NCI-H2196 (cell line): Measurements from ENCODE around the gene FANCE.
A peak's percentile ranks its signal among the peaks of the same experiment; 100 is the strongest.
"Not testable (repeated sequence)": the region's sequence is repeated elsewhere in the genome, so short reads cannot be mapped to it uniquely, and the experiment has no call there.

Experiments used
- DNase-seq: peaks from one replicate; lab custom pipeline; 2025; ENCODE audit not compliant: unreplicated experiment; lab: John Stamatoyannopoulos, UW

Gene FANCE

GRCh38 chr6:35496841-35497570 is 44.9 kb downstream of the FANCE start, which contains the start of gene TEAD3:
TSS of gene TEAD3 (minus strand) at chr6:35497079.
- peak; percentile 47 for DNase-seq

DNA sequence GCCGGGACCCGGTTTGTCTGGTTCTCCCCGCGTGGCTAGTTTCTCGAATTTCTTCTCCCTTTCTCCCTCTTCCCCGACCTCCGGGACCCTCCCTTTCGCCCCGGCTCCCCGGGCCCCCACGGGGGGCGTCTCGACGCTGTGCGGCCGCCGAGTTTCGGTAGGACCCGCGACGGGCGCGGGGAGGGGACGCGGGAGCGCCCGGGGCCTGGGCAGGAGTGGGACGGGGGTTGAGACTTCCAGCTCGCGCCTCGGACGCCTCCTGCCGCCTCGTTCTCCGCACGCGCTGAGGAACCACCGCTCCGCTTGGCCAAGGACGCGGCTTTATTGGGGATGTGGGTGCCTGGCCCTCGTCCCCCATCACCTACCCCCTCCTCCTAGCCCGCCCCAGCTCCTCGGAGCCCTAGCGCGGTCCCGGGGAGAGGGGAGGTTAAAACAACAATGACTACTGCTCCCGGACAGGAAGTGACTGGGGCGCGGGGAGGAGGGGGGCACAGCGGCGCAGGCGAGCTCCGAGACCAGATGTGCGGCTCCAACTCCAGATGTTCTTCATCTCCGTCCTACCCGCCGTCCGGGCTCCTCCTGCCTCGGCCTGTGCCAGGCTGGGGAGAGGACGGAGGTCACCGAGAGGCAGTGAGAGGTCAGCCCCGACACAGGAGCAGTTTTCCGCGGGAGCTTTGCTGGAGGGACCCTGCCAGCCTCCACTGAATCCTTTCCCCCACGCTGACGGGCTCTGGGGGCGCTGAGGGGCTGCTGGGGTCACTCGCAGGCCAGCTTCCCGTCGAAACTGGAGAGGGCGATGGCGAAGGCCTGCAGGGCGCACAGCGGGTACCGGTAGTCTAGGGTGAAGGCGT is 45.7 kb downstream of the FANCE start:
- DNase-seq: no peak

DNA sequence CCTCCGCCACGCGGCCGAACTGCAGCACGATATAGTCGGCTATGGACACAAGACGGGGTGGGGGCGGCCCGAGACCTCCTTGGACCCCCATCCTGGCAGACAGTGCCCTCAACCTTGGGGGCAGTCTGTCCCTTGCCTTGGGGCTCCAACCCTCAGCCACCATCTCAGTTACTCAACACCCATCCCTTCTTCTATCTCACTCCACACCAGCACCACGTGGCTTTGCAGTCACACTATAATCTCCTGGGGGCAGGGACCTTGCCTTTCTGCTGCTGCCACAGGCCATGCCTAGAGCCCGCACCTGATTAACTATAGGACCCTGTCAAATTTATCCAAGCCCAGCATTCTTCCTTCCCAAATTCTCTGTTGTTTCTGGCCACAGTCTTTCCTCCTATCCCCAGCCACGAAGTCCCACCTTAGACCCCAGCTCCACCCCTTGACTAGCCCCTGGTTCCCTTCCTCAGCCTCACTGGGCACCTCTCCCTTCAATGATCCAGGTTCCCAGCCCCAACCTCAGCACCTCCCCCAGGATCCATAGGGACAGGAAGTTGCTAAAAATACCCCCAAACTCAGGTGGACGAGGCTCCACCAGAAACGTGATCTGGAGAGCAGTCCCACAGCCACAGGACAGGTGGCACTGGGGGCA is 46.4 kb downstream of the FANCE start:
- no peak for DNase-seq

GRCh38 chr6:35499372-35499771 is 47.2 kb downstream of the FANCE start:
- DNase-seq: no peak

GRCh38 chr6:35500782-35501181 is 48.6 kb downstream of the FANCE start:
- DNase-seq: peak; percentile 55

- DNase-seq: no peak
These were observed 49.6 kb downstream of the FANCE start for GRCh38 chr6:35501784-35502183.

DNA sequence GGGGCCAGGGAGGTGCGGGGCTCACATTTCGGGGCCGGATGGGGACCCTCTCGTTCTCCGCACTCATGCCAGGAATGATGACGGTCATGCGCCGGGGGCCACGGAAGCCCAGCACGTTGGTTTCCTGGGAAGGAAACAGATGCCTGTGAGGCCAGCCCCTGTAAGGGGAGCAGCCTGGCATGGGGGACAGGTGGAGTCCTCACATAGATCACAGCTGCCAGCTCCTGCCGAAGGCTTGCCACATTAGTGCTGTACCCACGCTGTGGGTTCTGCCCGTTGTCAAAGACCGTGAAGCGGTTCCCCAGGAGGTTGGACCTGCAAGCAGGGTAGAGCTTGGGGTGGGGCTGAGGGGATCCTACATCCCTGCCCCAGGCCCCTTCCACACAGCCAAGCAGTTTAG is 51.4 kb downstream of the FANCE start:
- no peak for DNase-seq

GRCh38 chr6:35505999-35506412 is 53.9 kb downstream of the FANCE start:
- DNase-seq: no peak

DNA sequence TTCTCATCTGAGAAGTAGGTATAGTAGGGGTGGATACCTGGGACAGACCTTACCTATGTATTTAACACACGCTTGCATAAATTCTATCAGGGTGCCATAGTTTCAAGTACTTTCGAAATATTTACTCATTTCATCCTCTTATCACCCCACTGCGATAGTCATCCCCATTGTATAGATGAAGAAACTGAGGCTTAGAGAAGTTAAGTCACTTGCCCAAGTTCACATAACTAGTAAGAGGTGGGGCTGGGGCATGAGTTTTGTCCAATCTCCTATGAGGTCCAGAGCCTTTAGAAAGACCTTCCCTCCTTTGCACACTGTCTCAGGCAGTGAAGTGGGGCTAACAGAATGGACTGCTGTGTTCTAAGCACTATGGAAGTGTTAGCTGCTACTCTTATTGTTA is 54.4 kb downstream of the FANCE start:
- DNase-seq: no peak

GRCh38 chr6:35507221-35507620 is 55.1 kb downstream of the FANCE start:
- DNase-seq: no peak

DNA sequence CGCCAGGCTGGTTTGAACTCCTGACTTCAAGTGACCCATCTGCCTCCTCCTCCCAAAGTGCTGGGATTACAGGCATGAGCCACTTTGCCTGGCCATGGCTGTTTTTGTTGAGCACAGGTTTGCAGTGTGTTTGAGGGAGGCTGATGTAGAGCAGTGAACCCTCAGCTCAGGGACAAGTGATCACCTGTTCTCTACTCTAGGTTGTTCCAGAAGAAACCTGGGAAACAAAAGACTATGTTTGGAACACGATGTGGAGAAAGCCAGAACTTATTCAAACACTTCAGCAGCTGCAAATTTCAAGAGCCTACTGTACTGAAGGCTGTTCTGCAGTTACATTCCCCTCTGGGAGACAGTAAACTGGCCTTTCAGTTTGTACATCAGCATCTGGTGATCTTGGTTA is 55.9 kb downstream of the FANCE start:
- no peak for DNase-seq

DNA sequence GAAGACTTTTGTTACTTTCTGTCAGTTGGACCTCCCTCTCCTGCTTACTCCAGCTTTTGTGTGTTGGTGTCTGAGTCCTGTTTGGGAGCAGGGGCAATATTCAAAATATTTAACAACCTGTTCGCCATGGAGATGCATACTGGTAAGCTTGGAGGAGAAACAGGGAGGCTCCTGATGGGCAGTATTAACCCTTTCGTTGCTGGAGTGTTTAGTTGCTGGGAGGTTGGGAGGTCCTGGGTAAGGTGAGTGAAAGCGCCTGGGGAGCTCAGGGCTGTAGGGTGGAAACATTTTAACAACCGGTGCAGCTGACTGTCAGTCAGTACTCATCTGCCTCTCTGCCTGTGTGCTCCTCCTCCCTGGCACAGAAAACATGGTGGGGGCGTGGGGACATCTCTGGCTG is 56.4 kb downstream of the FANCE start:
- DNase-seq: no peak

- no peak for DNase-seq
These were observed 58.9 kb downstream of the FANCE start for GRCh38 chr6:35510916-35511561.

GRCh38 chr6:35511562-35511941 is 59.4 kb downstream of the FANCE start:
- no peak for DNase-seq

DNA sequence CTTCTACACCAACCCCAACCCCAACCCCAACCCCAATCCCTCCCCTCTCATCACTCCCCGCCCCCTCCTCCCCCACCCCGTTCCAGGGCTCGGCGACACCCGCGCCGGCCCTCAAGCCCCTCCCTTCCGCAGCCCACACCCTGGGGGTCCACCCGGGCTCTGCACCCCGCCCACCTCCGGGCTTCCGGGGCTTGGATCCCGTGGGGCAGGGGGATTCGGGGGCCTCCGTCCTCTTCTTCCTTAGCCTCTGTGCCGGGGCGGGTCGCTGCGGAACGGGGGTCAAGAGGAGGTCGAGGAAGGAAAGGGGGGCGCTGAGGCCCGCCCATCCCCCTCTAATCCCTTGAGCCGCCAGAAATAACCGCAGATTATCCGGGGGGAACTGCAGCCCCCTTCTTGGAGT is 59.9 kb downstream of the FANCE start:
- no peak for DNase-seq

GRCh38 chr6:35512740-35513139 is 60.6 kb downstream of the FANCE start, which contains the start of gene TULP1:
TSS of gene TULP1 (minus strand) at chr6:35512896. CDS start at chr6:35512858, 38 bp downstream.
- no peak for DNase-seq

GRCh38 chr6:35514587-35514986 is 62.4 kb downstream of the FANCE start:
- DNase-seq: no peak

DNA sequence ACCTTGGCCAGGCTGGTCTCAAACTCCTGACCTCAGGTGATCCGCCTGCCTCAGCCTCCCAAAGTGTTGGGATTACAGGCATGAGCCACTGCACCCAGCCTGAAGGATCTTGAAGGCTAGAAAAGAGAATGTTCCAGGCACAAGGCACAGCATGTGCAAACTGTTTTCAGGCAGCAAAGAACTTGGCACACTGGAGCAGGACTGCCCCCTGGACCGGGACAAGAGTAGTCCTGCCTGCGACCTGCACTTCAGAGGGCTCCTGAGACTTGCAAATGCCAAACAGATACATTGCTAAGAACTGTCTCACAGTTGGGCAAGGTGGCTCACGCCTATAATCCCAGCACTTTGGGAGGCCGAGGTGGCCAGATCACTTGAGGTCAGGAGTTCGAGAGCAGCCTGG is 63.8 kb downstream of the FANCE start:
- DNase-seq: not testable (repeated sequence)
